OCI-LY3 (cell line): ENCODE results near the gene ATP7B.

Experiments used
- H2AFZ ChIP-seq: fragments of 200-600, 300-600 bp; shearing (Covaris generic); 2 replicates; pipeline ENCODE4 v1.6.0; 2014; ENCODE audit warnings: antibody characterized with exemption, low read depth, low read length
- H3K27ac ChIP-seq: fragments of 200-600, 300-600 bp; sonication (generic); 2 replicates; pipeline ENCODE4 v1.5.1; 2014; ENCODE audit warnings: mild to moderate bottlenecking, low read length, moderate library complexity, mixed read lengths
- H3K27me3 ChIP-seq: fragments of 200-600, 300-600 bp; sonication (generic); 2 replicates; pipeline ENCODE4 v1.6.1; 2014; ENCODE audit warnings: low read depth, low read length, mixed read lengths
- H3K36me3 ChIP-seq: fragments of 200-600, 300-600 bp; sonication (generic); replicated peaks from 2 replicates; pipeline ENCODE3; 2014; ENCODE audit warnings: low read depth, low read length, mixed read lengths
- H3K4me1 ChIP-seq: fragments of 300-600, 200-600 bp; sonication (generic); 2 replicates; pipeline ENCODE4 v1.6.1; 2014; ENCODE audit warnings: low read length, mixed read lengths
- H3K4me2 ChIP-seq: fragments of 200-600, 300-600 bp; sonication (generic); 2 replicates; pipeline ENCODE4 v1.6.1; 2014; ENCODE audit warnings: low read length, mixed read lengths
- H3K4me3 ChIP-seq: fragments of 300-600, 200-600 bp; sonication (generic); 2 replicates; pipeline ENCODE4 v1.5.1; 2014; ENCODE audit warnings: antibody characterized with exemption, mild to moderate bottlenecking, low read length, moderate library complexity
- H3K79me2 ChIP-seq: fragments of 300-600, 200-600 bp; shearing (Covaris generic); 2 replicates; pipeline ENCODE4 v1.6.1; 2014; ENCODE audit warnings: mild to moderate bottlenecking, low read length, mixed read lengths
- H3K9ac ChIP-seq: fragments of 300-600, 200-600 bp; shearing (Covaris generic); 2 replicates; pipeline ENCODE4 v1.6.0; 2014; ENCODE audit warnings: mild to moderate bottlenecking, low read length, moderate library complexity
- H3K9me3 ChIP-seq: fragments of 200-600, 300-600 bp; shearing (Covaris generic); 2 replicates; pipeline ENCODE4 v1.6.1; 2014; ENCODE audit warnings: low read length, mixed read lengths; ENCODE audit not compliant: insufficient read depth
- H4K20me1 ChIP-seq: fragments of 200-600, 300-600 bp; sonication (generic); 2 replicates; pipeline ENCODE4 v1.6.1; 2016; ENCODE audit warnings: low read length, mixed read lengths; ENCODE audit not compliant: insufficient read depth
- EZH2phosphoT487 ChIP-seq: fragments of 200-600 bp; shearing (Covaris generic); IDR thresholded peaks from 2 replicates; pipeline ENCODE4 v1.6.1; 2018; ENCODE audit warnings: antibody characterized with exemption, mixed run types, low read depth
- TF ChIP-seq, protein P1 (sequence below): fragments of 200-600, 300-600 bp; sonication (generic); IDR thresholded peaks from 2 replicates; pipeline ENCODE4 v1.5.1; 2014; ENCODE audit warnings: antibody characterized with exemption, low read length, low read depth

ATP7B gene

DNA sequence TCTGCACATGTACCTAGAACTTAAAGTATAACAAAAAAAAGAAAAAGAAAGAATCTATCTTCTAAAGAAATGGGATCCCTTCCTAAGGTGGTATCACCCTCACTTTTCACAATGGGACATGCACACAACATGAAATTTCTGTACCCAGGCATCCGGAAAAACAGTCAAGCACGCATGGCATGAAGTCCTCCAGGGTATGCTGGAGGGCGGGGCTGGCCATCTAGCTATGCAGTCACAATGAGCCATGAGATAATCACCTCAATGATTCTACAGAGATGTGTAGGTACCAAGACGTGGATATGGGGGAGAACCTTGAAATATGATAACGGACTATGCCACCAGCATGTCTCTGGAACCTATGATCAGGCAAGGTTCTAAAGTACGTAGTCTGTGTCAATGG, 79.6 kb downstream of the ATP7B start:
- Histone ChIP-seq H4K20me1 (no peaks in the 10 kb centered on the region), H3K9ac (no peak overlapping the region), H3K36me3 (peaks cover 13% of the 10 kb centered on the region), H3K79me2 (no peaks in the 10 kb centered on the region), H3K9me3 (no peaks in the 10 kb centered on the region), H3K4me1 (no peaks in the 10 kb centered on the region), H3K27me3 (0 out of 2 replicates have a peak, but pooled peaks cover 4% of the 10 kb centered on the region), H2AFZ (no peak overlapping the region), H3K27ac (no peak overlapping the region), H3K4me2 (no peak overlapping the region), H3K4me3 (no peak overlapping the region)
- TF ChIP-seq, protein P1, sequence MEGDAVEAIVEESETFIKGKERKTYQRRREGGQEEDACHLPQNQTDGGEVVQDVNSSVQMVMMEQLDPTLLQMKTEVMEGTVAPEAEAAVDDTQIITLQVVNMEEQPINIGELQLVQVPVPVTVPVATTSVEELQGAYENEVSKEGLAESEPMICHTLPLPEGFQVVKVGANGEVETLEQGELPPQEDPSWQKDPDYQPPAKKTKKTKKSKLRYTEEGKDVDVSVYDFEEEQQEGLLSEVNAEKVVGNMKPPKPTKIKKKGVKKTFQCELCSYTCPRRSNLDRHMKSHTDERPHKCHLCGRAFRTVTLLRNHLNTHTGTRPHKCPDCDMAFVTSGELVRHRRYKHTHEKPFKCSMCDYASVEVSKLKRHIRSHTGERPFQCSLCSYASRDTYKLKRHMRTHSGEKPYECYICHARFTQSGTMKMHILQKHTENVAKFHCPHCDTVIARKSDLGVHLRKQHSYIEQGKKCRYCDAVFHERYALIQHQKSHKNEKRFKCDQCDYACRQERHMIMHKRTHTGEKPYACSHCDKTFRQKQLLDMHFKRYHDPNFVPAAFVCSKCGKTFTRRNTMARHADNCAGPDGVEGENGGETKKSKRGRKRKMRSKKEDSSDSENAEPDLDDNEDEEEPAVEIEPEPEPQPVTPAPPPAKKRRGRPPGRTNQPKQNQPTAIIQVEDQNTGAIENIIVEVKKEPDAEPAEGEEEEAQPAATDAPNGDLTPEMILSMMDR, result no peak
- no peak for TF ChIP-seq EZH2phosphoT487

GRCh38 chr13:51929699-51930098, 81.6 kb downstream of the ATP7B start:
- Histone ChIP-seq H3K9me3 (no peaks in the 10 kb centered on the region), H3K79me2 (no peaks in the 10 kb centered on the region), H3K4me3 (no peak overlapping the region), H3K36me3 (peaks cover 13% of the 10 kb centered on the region), H3K4me1 (peaks cover 9% of the 10 kb centered on the region), H3K27ac (no peak overlapping the region), H3K27me3 (peaks cover 6% of the 10 kb centered on the region; the same call in 1 of the 2 replicates), H3K4me2 (no peak overlapping the region), H2AFZ (no peak overlapping the region), H4K20me1 (no peaks in the 10 kb centered on the region), H3K9ac (no peak overlapping the region)
- TF ChIP-seq EZH2phosphoT487, result no peak
- TF ChIP-seq, protein P1, result no peak

DNA sequence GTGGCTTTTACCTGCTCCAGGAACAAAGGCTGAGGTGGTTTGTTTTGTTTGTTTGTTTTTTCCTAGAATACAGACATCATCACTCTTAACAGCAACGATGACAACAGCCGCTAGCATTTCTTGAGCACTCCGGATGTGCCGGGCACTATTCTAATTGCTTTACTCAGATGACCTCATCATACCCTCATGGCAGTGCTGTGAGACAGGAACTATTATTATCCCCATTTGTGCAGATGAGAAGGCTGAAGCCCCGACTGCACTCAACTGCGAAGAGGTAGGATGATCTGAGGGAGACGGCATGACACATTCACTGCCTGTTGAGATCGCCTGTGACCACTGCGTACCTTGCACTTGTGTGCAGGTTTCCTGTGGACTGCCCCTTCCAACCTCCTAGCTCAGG, 83.0 kb downstream of the ATP7B start:
- peaks cover 19% of the 10 kb centered on the region for H3K27me3 ChIP-seq
- H3K9ac ChIP-seq, result no peak overlapping the region
- peaks cover 2% of the 10 kb centered on the region for H3K36me3 ChIP-seq
- no peak overlapping the region for H3K4me3 ChIP-seq
- peaks cover 24% of the 10 kb centered on the region for H3K4me1 ChIP-seq
- no peak for TF ChIP-seq EZH2phosphoT487
- TF ChIP-seq, protein P1, result no peak
- no peak overlapping the region for H2AFZ ChIP-seq
- H4K20me1 ChIP-seq, result no peaks in the 10 kb centered on the region
- no peaks in the 10 kb centered on the region for H3K9me3 ChIP-seq
- no peak overlapping the region for H3K27ac ChIP-seq
- no peak overlapping the region for H3K4me2 ChIP-seq
- no peaks in the 10 kb centered on the region for H3K79me2 ChIP-seq

DNA sequence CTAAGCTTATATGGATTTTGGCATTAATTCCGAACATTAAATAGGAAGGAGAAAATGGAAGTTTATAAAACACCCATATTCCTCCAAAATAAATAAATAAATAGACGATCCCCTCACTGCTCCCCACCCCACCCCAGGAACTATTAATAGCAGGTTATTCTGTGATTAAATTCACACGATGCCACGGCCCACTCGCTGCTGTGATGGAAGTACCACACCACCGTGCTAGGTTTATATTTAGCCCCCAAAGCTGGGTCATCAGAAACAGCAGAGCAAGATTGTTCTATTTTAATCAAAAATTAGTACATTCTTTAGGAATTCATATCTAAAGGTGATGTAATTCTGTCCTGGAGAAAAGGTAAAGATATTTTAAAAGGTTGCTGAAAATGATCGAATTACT, 84.1 kb downstream of the ATP7B start:
- H3K9me3 ChIP-seq, result no peaks in the 10 kb centered on the region
- TF ChIP-seq, protein P1, result no peak
- no peak for TF ChIP-seq EZH2phosphoT487
- no peak overlapping the region for H2AFZ ChIP-seq
- no peak overlapping the region for H3K4me3 ChIP-seq
- H3K27ac ChIP-seq, result no peak overlapping the region
- no peak overlapping the region for H3K9ac ChIP-seq
- peaks cover 28% of the 10 kb centered on the region for H3K4me1 ChIP-seq
- peaks cover 2% of the 10 kb centered on the region for H3K36me3 ChIP-seq
- H3K27me3 ChIP-seq, result peaks cover 27% of the 10 kb centered on the region
- H3K79me2 ChIP-seq, result no peaks in the 10 kb centered on the region
- H3K4me2 ChIP-seq, result no peak overlapping the region
- H4K20me1 ChIP-seq, result no peaks in the 10 kb centered on the region
